ENCODE results near the gene CAMK1D. TPM values are rescaled to one million over a fixed set of nuclear protein-coding genes. Genes with fewer than 3 reads are reported as not detected.

CAMK1D gene
- total RNA-seq: 12.6 TPM

GRCh38 chr10:12348870-12349628 lies at the start of gene CAMK1D:
Gene CAMK1D (plus strand): TSS chr10:12349547.

Small RNAs within 50 kb of the gene (small RNA-seq; reads per million reads assigned to genes)
- gene MIR4480 (ENCODE audit: low replicate concordance) (not detected), gene MIR548Q (ENCODE audit: low replicate concordance) (not detected), gene RF00279 (ENCODE audit: low replicate concordance) (0.09 reads per million), gene RN7SL198P (ENCODE audit: low replicate concordance) (not detected), gene RNU6ATAC39P (ENCODE audit: low replicate concordance) (not detected)

Other genes starting within 250 kb of the CAMK1D start
- gene SEC61A2, start 219.9 kb upstream of the CAMK1D start, total RNA-seq: 12.0 TPM
- 26.9 TPM for gene NUDT5, start 153.7 kb upstream of the CAMK1D start, total RNA-seq
- gene CDC123, start 153.4 kb upstream of the CAMK1D start, total RNA-seq: 86.2 TPM

Measured in metanephros (tissue), 2 donors.